DMS79 (cell line): Measurements from ENCODE around the gene FCRL6.

ENCODE experiments used
- DNase-seq: peaks from one replicate; lab custom pipeline; 2025; lab: John Stamatoyannopoulos, UW

Gene FCRL6

DNA sequence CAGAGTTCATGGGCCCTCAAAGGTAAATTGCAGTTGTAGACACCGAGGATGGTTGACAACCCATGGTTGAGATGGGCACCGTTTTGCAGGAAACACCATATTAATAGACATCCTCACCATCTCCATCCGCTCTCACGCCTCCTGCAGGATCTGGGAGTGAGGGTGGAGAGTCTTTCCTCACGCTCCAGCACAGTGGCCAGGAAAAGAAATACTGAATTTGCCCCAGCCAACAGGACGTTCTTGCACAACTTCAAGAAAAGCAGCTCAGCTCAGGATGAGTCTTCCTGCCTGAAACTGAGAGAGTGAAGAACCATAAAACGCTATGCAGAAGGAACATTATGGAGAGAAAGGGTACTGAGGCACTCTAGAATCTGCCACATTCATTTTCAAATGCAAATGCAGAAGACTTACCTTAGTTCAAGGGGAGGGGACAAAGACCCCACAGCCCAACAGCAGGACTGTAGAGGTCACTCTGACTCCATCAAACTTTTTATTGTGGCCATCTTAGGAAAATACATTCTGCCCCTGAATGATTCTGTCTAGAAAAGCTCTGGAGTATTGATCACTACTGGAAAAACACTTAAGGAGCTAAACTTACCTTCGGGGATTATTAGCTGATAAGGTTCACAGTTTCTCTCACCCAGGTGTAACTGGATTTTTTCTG lies 33.8 kb downstream of the FCRL6 start:
- no peak for DNase-seq

DNA sequence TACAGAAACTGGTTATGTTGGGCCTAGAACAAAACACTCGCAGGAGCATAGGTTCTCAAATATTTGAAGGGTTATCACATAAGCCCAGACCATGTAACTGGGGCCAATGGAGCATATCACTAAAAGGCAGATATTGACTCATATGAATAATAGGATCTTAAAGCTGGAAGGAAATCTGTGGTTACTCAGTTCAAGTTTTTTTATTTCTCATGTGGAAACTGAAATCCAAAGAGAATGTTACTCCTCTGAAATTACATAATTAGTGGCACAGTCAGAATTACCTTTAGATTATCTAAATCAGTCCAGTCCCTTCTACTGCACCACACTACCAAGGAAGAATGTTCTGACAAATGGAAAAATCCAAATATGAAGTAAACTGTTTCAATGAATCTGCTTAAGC lies 36.6 kb downstream of the FCRL6 start:
- no peak for DNase-seq

- no peak for DNase-seq
These were observed 37.1 kb downstream of the FCRL6 start for GRCh38 chr1:159839116-159839849.

DNA sequence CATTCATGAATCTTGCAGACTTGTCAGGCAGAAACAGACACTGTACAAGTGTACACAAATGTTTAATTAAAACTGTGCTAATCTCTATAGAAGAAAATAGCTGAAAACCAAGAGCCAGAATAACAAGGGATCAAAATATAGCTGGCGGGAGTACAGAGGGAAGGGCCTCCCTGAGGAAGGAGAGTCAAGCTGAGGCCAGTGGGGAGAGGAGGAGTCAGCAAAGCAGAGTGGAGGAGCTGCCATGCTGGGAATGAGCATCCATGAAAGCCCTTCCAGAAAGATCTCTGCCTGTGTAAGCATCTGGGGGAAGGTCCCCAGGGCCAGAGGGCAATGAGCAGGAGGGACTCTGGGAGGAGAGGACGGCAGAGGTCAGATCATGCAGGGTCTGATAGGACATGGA lies 39.6 kb downstream of the FCRL6 start:
- no peak for DNase-seq

GRCh38 chr1:159843459-159843858 lies 41.3 kb downstream of the FCRL6 start:
- no peak for DNase-seq

DNA sequence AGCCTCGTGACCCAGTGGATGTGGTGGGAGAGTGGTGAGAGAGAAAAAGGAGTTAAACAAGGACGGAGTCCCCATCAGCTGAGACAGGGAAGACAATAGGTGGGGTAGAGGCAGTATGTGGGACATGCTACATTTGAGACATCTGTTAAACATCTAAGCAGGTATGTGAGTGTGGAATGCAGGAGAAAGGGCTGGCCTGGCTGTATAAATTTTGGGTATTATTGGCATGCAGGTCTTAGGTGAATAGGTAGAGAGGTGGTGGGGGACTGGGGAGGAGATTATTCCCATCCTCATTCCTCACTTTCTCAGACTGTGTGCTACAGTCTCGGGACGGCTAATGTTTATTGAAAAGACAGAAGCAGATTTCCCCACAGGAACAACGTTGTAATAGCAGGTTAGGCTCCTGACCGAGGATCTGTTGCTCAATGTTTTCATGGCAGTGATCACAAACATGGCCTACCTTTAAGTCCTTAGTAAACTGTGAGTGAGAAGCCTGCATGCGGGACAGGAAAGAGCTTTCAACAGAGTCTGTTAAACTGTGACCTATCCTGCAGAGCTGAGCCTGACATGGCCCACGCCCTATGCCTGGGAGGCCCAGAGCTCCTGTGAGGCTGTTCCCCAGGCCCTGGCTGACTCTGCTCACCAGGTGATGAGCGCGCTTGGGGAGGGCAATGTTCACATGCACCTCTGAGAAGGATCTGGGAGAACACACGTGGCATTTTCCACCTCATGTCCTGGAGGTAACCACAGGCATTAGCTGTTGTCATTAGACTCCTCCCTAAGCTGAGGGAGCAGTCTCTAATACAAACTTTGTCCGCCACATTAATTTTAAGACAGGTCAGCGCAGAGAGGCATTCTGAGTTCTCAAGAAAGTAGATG lies 43.8 kb downstream of the FCRL6 start:
- DNase-seq: no peak

DNA sequence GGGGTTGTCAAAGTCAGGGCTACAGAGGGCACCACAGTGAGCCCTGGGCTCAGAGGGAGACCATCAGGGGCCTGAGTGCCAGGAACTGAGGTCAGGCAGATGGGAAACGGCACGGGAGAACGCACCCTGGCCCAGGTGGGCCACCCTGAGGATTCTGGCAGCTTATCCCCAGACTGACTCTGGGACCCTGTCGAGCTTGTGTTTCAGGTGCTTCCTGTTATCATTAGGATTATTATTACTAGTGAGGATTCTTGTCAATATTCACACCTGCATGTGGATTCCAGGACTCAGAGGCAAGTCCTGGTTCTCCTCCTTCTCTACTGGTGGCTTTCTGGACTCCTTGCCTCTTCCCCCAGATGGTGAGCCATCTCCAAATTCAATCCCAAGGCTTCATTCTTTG lies 45.1 kb downstream of the FCRL6 start:
- no peak for DNase-seq

DNA sequence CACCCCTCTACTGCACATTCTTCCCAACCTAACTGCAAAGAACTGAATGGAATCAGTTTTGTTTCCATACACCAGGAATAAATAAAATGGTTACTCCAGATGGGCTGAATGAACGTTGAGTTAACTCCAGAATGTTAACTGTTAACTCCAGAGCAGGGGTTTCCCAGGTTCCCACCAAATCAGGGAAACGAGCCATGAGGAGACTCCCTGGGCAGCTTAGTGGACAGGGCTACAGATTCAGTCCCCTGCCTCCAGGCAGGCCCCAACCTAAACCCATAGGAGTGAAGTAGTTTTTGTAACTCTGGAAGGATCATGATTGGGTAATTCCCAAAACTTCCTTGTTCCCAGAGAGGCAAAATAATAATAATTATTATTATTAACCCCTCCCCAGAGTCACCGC lies 46.2 kb downstream of the FCRL6 start:
- no peak for DNase-seq

DNA sequence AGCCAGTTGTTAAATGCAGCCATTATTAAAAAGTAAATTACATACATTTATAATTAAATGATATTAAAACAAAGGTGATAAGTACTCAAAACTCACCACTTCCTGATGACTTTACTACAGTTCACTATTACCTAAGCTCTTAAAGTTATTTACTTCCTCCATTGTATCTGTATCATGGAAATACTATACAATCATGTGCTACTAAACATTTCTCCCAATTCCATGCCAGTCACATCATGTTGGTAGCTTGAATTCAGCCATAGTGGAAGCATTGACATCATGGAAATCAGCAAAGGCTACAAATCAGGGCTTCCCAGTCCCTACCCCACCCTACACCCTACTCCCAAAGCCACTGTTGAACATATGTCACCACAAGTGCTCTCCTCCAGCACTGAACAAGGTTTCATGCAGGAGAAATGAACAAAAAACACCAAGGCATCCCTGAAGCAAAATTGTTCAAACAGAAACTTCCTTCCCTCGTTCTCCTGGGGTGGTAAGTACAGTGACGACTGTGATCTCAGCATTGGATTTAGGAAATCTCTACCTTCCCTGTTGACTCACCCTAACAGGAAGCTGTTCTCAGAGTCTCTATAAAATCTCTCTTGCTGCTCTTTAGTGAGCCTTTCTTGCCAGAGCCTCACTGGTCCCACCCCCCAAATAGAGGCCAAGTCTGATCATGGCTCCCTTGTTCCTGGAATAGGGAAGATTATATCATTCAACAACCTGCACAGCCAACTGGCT lies 47.6 kb downstream of the FCRL6 start:
- DNase-seq: no peak

- DNase-seq: no peak
These were observed 49.2 kb downstream of the FCRL6 start for GRCh38 chr1:159851407-159851806.

DNA sequence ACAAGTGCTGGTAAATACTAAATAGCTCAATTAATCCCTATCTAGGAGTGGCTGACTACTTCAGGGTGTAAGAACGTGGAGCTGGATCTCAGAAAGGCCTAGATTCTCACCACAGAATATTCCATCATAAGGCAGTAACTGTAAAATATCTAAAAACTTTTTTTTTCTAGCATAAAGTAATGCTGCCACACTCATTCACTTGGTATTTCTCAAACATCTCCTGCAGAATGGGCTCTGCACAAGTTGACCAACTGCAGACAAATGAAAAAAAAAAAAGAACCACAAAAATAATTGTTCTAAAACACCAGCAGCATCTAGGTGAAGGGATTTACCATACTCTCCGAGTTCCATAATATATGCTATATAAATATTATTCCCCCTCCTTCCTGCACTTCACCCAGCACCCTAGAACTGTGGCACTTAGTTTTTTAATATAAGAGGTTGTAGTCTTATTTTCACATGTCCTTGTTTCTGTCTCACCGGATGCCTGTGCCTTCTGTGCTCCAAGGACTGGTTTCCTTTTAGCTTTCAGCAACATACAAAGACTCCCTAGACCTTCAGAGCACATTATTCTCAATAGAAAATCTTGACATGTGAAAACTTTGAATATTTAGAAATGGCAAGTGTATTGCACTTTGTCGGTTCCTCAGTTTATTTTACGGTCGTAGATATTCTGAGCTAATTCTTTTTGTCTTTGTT lies 51.4 kb downstream of the FCRL6 start:
- peak; percentile 19 for DNase-seq

- DNase-seq: peak; percentile 42
These were observed 52.0 kb downstream of the FCRL6 start for GRCh38 chr1:159854116-159854692.

GRCh38 chr1:159854693-159855192 lies 52.6 kb downstream of the FCRL6 start:
- DNase-seq: peak; percentile 70

GRCh38 chr1:159855709-159856108 lies 53.5 kb downstream of the FCRL6 start:
- no peak for DNase-seq

GRCh38 chr1:159856576-159856975 lies 54.4 kb downstream of the FCRL6 start:
- DNase-seq: no peak

DNA sequence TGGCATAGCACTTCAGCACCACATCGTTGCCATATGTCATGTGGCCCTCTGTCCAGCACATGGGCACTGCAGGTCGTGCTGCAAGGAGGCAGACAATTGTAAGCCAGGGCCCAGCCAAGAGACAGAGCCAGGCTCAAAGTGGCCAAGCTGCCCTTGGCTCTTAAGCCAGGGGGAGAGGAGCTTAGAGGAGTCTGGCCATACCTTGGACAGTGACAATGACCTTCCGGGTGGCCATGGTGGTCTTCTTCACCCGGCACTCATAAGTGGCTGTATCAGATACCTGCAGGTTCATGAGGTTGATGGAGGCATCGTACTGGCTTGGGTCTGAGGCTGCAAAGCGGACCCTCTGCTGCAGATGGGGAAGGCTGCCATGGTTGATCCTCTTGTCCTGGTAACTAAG lies 55.7 kb downstream of the FCRL6 start:
- no peak for DNase-seq

GRCh38 chr1:159859767-159860322 lies 57.7 kb downstream of the FCRL6 start:
- no peak for DNase-seq

GRCh38 chr1:159860456-159860855 lies 58.3 kb downstream of the FCRL6 start:
- DNase-seq: no peak

- no peak for DNase-seq
These were observed 59.1 kb downstream of the FCRL6 start for GRCh38 chr1:159861218-159861617.

- no peak for DNase-seq
These were observed 59.9 kb downstream of the FCRL6 start for GRCh38 chr1:159862031-159862430.

- DNase-seq: no peak
These were observed 60.4 kb downstream of the FCRL6 start, which contains the start of gene VSIG8 for GRCh38 chr1:159862557-159862956. Gene VSIG8, minus strand, starts transcription at chr1:159862657. Its CDS starts 136 bp downstream, at chr1:159862521.
